Testis (tissue), 3 donors: ENCODE results near the gene COMMD10. TPM values are rescaled to one million over a fixed set of nuclear protein-coding genes. Genes with fewer than 3 reads are reported as not detected.
"Not testable (repeated sequence)": the region's sequence is repeated elsewhere in the genome, so short reads cannot be mapped to it uniquely, and the experiment has no call there.

Experiments
- DNase-seq: peaks from one replicate; pipeline ENCODE4 v3.0.0-alpha.2; 2019
- H3K27ac ChIP-seq, 2 donors: fragments of 200-600 bp; sonication (generic); one replicate each; pipeline ENCODE4 v1.5.1; 2019
- H3K27me3 ChIP-seq: fragments of 200-600 bp; sonication (generic); one replicate; pipeline ENCODE4 v1.5.1; 2019
- H3K36me3 ChIP-seq: fragments of 200-600 bp; sonication (generic); one replicate; pipeline ENCODE4 v1.5.1; 2017; ENCODE audit warnings: low read depth; ENCODE audit errors: missing control alignments
- H3K4me1 ChIP-seq: fragments of 200-600 bp; sonication (generic); one replicate; pipeline ENCODE4 v1.5.1; 2019
- H3K4me3 ChIP-seq, 2 donors: fragments of 200-600 bp; sonication (generic); one replicate each; pipeline ENCODE4 v1.5.1; 2017 to 2019
- H3K9me3 ChIP-seq: fragments of 200-600 bp; sonication (generic); one replicate; pipeline ENCODE4 v1.5.1; 2017
- POLR2A ChIP-seq: fragments of 450-650 bp; IDR thresholded peaks from one replicate; pipeline ENCODE4 v1.6.1; 2017; ENCODE audit warnings: antibody characterized with exemption, mild to moderate bottlenecking, moderate library complexity
- WGBS, 2 donors: methylation state at CpG; one replicate each; pipeline ENCODE4 v1.1.5; 2018; 5-methylcytosine and 5-hydroxymethylcytosine counted together
- intact Hi-C: fragments of 100-400 bp; cut with DNase I; formaldehyde crosslinking; loops from one replicate; pipeline ENCODE4 v1.15.1; 2023; ENCODE audit warnings: low total_unique reads
- polyA plus RNA-seq: library from polyadenylated mRNA; stranded (reverse); fragments of 350-450 nt; fragmentation: Illumina TruSeq; extraction: RNeasy Lipid Tissue Mini Kit (QIAGEN cat#74804); gene quantifications from one replicate; pipeline ENCODE4 v1.2.3, GENCODE V29; 2014; ENCODE audit warnings: low read depth, low replicate concordance; ENCODE audit not compliant: insufficient read depth
- total RNA-seq, 2 donors: library from RNA; depleted of rRNA; stranded (reverse); fragments of >200 nt; gene quantifications; one replicate each; pipeline ENCODE4 v1.2.3, GENCODE V29; 2016
- TF ChIP-seq, protein P1 (sequence below), 3 experiments: fragments of 450-650 bp in 2 of 3; fragments of 200-600 bp in 1 of 3; sonication (generic) in 1 of 3; IDR thresholded peaks; one replicate each; pipeline ENCODE4 v1.5.1; 2016 to 2019; ENCODE audit warnings: antibody characterized with exemption in 3 of 3, mild to moderate bottlenecking in 2 of 3, moderate library complexity in 1 of 3

Gene COMMD10
- total and polyA plus RNA-seq, 3 donors from 2014 or later = 16.6 to 36.1 (median 29.7) TPM

DNA sequence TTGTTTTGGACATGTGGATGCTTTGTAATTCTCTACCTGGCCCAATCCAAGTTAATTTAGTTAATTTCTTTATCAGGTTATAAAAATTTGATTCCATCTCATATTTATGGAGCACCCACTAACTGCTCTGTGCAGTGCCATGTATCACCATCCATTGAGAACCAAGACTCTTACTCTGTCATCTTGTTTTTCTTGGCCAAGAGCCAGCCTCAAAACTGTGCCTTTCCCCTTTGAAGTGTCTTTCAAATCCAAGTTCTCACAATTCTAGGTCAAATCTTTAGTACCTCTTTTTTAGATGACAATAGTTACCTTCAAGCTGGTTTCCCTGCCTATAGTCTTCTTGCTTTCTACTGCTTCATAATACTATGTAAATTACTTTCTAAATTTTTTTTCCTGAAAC lies 3.2 kb downstream of the COMMD10 start:
- TF ChIP-seq POLR2A = no peak
- Histone ChIP-seq H3K36me3 (no peaks in the 10 kb centered on the region), H3K4me1 (peaks cover 12% of the 10 kb centered on the region), H3K9me3 (no peaks in the 10 kb centered on the region), H3K27ac (no peak overlapping the region), H3K27me3 (no peaks in the 10 kb centered on the region), H3K4me3 (no peak overlapping the region)
- intact Hi-C loops = no loop called here
- no peak for DNase-seq

DNA sequence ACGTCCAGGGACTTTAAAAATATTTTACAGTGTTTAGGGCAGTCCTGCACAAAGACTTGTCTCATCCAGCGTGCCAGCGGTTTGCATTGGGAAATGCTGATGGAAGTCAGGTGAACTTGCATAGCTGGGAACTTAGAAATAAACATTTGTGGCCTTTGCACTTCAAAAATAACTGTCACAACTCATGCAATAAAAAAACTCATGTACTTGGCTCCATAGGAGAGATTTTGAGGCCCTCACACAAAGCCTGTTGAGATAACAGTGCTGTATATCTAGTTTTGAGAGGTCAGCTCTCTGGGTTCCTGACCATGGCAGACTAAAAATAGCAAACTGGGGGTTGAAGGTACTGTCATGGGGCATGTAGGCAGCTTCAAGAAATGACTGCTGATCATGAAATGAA lies 5.5 kb downstream of the COMMD10 start:
- intact Hi-C loops = no loop called here
- Histone ChIP-seq H3K27me3 (no peaks in the 10 kb centered on the region), H3K36me3 (no peaks in the 10 kb centered on the region), H3K4me3 (no peak overlapping the region), H3K9me3 (no peaks in the 10 kb centered on the region), H3K4me1 (peaks cover 4% of the 10 kb centered on the region), H3K27ac (no peak overlapping the region)
- TF ChIP-seq POLR2A = no peak
- TF ChIP-seq, protein P1, sequence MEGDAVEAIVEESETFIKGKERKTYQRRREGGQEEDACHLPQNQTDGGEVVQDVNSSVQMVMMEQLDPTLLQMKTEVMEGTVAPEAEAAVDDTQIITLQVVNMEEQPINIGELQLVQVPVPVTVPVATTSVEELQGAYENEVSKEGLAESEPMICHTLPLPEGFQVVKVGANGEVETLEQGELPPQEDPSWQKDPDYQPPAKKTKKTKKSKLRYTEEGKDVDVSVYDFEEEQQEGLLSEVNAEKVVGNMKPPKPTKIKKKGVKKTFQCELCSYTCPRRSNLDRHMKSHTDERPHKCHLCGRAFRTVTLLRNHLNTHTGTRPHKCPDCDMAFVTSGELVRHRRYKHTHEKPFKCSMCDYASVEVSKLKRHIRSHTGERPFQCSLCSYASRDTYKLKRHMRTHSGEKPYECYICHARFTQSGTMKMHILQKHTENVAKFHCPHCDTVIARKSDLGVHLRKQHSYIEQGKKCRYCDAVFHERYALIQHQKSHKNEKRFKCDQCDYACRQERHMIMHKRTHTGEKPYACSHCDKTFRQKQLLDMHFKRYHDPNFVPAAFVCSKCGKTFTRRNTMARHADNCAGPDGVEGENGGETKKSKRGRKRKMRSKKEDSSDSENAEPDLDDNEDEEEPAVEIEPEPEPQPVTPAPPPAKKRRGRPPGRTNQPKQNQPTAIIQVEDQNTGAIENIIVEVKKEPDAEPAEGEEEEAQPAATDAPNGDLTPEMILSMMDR (IDR thresholded peaks at IDR 0.05) = no peak
- no peak for DNase-seq
- WGBS, 2 donors = 79 to 83% methylated on average over 3 of the region's 3 CpGs

- no peaks in the 10 kb centered on the region for H3K4me1 ChIP-seq
- H3K9me3 ChIP-seq = no peaks in the 10 kb centered on the region
- intact Hi-C loops = no loop called here
- DNase-seq = no peak
- WGBS, 2 donors = 0% methylated on average over 1 of the region's 1 CpG
- TF ChIP-seq, protein P1 (IDR thresholded peaks at IDR 0.05) = no peak
- no peak for TF ChIP-seq POLR2A
- H3K4me3 ChIP-seq = no peak overlapping the region
- no peaks in the 10 kb centered on the region for H3K27me3 ChIP-seq
- no peak overlapping the region for H3K27ac ChIP-seq
- no peaks in the 10 kb centered on the region for H3K36me3 ChIP-seq
Observed at GRCh38 chr5:116091416-116091815, 6.6 kb downstream of the COMMD10 start.

DNA sequence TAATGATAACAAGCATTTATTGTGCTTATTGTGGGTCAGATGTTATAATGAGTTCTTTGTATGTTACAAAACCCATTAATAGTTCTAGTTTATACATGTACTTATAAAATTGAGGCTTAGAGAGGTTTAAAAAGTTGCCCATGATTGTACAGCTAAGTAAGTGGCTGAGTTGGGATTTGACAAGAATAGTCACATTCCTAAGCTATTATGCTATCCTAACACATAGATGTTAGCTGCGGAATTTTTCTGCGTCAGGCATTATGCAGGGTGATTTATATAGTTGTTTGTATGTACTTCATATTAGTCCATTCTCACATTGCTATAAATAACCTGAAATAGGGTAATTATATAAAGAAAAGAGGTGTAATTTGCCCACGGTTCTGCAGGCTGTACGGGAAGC lies 12.5 kb downstream of the COMMD10 start:
- Histone ChIP-seq H3K36me3 (no peaks in the 10 kb centered on the region), H3K27ac (no peak overlapping the region), H3K4me1 (no peaks in the 10 kb centered on the region), H3K27me3 (no peaks in the 10 kb centered on the region), H3K4me3 (no peak overlapping the region), H3K9me3 (no peaks in the 10 kb centered on the region)
- intact Hi-C loops = no loop called here
- TF ChIP-seq, protein P1 (IDR thresholded peaks at IDR 0.05) = no peak
- TF ChIP-seq POLR2A = no peak
- 96 to 97% methylated on average over 4 of the region's 4 CpGs for WGBS, 2 donors
- DNase-seq = no peak

DNA sequence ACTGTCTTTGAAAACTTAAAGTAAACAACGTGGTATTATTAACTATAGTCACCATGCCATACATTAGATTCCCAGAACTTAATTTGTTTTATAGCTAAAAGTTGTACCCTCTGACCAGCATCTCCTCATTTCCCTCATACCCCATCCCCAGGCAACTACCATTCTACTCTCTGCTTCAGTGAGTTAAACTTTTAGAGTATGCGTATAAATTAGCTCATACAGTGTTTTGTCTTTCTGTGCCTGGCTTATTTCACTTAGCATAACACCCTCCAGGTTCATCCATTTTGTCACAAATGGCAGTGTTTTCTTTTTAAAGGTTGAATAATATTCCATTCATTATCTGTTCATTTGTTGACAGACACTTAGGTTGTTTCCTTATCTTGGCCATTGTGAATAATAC lies 14.2 kb downstream of the COMMD10 start:
- no peaks in the 10 kb centered on the region for H3K9me3 ChIP-seq
- 84 to 96% methylated on average over 2 of the region's 2 CpGs for WGBS, 2 donors
- intact Hi-C loops = no loop called here
- no peak overlapping the region for H3K4me3 ChIP-seq
- no peak for TF ChIP-seq POLR2A
- TF ChIP-seq, protein P1 (IDR thresholded peaks at IDR 0.05) = no peak
- no peak for DNase-seq
- H3K27ac ChIP-seq = no peak overlapping the region
- no peaks in the 10 kb centered on the region for H3K36me3 ChIP-seq
- no peaks in the 10 kb centered on the region for H3K27me3 ChIP-seq
- H3K4me1 ChIP-seq = no peaks in the 10 kb centered on the region

DNA sequence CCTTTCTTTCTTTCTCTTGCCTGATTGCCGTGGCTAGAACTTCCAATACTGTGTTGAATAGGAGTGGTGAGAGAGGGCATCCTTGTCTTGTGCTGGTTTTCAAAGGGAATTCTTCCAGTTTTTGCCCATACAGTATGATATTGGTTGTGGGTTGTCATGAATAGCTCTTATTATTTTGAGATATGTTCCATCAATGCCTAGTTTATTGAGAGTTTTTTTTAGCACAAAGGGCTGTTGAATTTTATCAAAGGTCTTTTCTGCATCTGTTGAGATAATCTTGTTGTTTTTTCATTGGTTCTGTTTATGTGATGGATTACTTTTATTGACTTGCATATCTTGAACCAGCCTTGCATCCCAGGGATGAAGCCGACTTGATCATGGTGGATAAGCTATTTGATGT lies 20.1 kb downstream of the COMMD10 start:
- H3K27me3 ChIP-seq, DNase-seq, H3K4me3 ChIP-seq, H3K4me1 ChIP-seq, H3K9me3 ChIP-seq, intact Hi-C loops, H3K36me3 ChIP-seq, H3K27ac ChIP-seq: not testable (repeated sequence)
- WGBS, 2 donors = 98 to 100% methylated on average over 2 of the region's 2 CpGs
